Esophagus squamous epithelium (tissue), 4 donors: ENCODE measurements around the gene NEO1.

Source experiments
- POLR2A ChIP-seq, 4 donors: fragments of 450-650 bp; IDR thresholded peaks; one replicate each; pipeline ENCODE4 v1.6.1; 2017; ENCODE audit warnings: antibody characterized with exemption in 4 of 4, mild to moderate bottlenecking in 4 of 4, moderate library complexity in 3 of 4
- TF ChIP-seq, protein P1 (sequence below), 6 experiments: fragments of 450-650 bp in 4 of 6; fragments of 200-600 bp in 2 of 6; sonication (generic) in 2 of 6; IDR thresholded peaks; one replicate each; pipeline ENCODE4 v1.5.1; 2016 to 2019; ENCODE audit warnings: antibody characterized with exemption in 6 of 6, mild to moderate bottlenecking in 4 of 6, moderate library complexity in 4 of 6

DNA sequence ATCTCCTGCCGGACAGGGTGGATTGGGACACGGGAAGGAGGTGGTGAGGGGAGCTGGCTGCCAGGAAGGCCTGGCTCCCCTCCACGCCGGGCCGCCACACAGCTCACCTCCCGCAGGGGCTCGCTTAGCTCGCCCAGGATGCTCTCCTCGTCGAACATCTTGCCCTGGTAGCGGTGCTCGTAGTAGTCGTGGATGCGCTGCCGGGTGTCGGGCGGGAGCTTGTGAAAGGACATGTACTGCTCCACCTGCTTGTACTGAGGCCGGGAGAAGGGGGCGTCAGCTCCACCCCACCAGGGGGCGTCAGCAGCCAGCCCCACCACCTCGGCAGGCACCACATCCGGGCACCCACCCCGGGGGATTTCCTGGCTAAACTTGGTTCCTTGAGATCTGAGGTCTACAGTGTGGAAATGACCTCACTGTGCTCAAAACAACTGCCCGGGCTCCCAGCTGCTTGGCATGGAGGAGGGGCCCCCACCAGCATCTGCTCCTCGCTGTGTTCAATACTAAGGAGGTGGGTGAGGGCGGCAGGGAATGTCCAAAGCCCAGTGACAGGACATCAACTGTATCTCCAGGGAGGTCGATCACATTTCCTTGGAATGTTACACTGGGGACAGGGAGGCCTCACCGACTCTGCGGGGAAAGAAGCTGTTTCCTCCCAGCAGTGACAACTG lies 273.1 kb downstream of the NEO1 start:
- TF ChIP-seq, protein P1, sequence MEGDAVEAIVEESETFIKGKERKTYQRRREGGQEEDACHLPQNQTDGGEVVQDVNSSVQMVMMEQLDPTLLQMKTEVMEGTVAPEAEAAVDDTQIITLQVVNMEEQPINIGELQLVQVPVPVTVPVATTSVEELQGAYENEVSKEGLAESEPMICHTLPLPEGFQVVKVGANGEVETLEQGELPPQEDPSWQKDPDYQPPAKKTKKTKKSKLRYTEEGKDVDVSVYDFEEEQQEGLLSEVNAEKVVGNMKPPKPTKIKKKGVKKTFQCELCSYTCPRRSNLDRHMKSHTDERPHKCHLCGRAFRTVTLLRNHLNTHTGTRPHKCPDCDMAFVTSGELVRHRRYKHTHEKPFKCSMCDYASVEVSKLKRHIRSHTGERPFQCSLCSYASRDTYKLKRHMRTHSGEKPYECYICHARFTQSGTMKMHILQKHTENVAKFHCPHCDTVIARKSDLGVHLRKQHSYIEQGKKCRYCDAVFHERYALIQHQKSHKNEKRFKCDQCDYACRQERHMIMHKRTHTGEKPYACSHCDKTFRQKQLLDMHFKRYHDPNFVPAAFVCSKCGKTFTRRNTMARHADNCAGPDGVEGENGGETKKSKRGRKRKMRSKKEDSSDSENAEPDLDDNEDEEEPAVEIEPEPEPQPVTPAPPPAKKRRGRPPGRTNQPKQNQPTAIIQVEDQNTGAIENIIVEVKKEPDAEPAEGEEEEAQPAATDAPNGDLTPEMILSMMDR (IDR thresholded peaks at IDR 0.05): no peak
- no peak for TF ChIP-seq POLR2A (IDR thresholded peaks at IDR 0.05)
